GM12872 (cell line): ENCODE measurements around the gene SCRN2.

ENCODE experiments used
- TF ChIP-seq, protein P1 (sequence below): IDR thresholded peaks from 3 replicates; pipeline ENCODE4 v1.5.1; 2011; ENCODE audit warnings: low read depth, mild to moderate bottlenecking, low read length, moderate library complexity; ENCODE audit not compliant: insufficient read depth

Gene SCRN2

DNA sequence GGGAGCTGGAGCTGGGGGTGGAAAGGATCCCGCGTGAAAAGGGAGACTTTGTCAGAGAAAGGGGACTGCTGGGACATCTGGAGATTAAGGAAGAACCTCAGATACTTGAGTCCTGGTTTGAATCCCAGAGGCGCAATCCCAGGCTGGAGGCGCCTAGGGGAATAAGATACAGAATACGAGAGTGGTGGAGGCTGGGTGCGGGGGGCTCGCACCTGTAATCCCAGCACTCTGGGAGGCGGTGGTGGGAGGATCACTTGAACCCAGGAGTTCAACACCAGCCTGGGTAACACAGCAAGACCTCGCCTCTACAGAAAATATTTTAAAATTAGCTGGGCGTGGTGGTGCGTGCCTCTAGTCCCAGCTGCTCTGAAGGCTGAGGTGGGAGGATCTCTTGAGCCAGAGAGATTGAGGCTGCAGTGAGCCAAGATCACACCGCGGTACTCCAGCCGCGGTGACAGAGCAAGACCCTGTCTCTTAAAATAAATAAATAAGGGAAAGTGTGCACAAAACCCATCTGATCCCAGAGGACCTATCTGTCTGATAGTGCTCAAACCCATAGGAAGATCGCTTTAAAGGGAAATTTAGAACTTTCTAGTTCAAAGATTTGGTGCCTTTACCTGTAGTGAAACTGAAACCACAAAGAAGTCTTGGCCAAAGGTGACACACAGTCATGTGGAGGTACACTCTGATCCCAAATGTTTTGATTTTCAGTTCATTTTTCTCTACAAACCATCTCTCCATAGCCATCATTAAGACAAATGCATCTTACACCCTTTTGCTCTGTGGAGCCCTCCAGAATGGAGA, 617 bp upstream of the SCRN2 start:
- TF ChIP-seq, protein P1, sequence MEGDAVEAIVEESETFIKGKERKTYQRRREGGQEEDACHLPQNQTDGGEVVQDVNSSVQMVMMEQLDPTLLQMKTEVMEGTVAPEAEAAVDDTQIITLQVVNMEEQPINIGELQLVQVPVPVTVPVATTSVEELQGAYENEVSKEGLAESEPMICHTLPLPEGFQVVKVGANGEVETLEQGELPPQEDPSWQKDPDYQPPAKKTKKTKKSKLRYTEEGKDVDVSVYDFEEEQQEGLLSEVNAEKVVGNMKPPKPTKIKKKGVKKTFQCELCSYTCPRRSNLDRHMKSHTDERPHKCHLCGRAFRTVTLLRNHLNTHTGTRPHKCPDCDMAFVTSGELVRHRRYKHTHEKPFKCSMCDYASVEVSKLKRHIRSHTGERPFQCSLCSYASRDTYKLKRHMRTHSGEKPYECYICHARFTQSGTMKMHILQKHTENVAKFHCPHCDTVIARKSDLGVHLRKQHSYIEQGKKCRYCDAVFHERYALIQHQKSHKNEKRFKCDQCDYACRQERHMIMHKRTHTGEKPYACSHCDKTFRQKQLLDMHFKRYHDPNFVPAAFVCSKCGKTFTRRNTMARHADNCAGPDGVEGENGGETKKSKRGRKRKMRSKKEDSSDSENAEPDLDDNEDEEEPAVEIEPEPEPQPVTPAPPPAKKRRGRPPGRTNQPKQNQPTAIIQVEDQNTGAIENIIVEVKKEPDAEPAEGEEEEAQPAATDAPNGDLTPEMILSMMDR, result no peak

DNA sequence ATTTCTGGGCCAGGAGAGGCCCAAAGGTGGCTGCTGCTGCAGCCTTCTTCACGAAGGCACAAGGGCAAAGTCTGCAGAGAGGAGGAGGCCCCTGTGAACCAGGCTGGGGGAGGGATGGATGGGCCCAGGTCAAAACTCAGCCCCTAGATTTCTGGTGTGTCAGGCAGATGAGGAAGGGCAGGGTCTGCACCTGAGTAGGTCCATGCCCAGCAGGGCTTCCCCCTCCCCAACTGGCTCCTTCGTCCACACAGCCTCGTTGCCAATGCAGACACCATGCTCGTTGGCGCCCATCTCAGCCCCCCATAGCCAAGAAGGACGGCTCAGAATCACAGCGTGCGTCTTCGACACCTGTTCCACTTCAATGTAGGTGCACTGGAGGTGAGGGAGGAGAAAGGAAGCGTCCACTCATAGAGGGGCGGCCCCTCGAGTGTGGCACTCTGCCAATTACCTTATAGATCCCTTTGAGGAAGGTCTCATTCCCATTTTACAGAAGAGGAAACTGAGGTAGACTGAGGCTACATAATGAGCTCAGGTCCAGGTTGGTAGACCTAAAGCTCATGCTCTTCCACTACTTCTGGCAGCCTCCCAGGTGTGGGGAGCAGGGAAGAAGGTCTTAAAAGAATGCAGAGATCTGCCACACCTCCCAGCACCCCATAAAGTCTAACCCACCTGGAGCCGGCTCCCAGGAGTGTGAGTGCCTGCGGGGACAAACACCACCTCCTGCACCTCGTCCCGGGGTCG, 902 bp downstream of the SCRN2 start:
- TF ChIP-seq, protein P1, result no peak

DNA sequence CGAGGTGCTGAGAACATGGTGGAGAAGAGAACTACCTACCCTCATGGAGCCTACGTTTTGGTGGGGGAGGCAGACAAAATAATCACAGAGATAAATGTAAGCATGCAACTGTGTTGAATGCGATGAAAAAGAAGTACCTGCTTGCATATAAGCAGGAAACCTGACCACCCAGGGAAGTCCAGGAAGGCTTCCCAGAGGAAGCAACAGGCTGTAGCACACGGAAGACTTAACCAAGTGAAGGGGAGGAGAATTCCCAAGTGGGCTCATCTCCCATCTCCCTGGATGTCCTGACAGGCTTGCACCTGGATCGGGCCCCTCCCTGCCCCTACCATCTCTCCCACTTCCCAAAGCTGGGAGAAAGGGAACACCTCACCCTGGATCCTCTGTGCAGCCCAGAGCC, 2.0 kb downstream of the SCRN2 start:
- TF ChIP-seq, protein P1, result no peak

DNA sequence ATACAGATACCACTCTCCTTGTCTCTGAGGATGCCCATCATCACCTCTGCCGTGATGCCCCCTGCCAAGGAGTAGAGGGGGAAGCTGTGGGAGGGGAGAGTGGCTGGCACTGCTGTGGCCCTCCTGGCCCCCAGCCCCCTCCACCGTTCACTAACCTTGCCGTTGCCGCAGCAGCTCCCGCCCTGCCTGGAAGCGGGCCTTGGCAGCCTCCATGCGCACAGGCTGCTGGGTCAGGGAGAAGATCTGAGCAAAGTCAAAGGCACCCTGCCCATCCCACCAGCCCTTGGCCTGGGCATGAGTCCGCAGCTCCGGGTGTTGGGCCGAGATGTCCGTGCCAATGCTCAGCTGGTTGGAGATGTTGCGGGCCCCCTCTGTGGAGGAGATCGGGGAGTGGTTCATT, 2.4 kb downstream of the SCRN2 start:
- TF ChIP-seq, protein P1, result no peak

DNA sequence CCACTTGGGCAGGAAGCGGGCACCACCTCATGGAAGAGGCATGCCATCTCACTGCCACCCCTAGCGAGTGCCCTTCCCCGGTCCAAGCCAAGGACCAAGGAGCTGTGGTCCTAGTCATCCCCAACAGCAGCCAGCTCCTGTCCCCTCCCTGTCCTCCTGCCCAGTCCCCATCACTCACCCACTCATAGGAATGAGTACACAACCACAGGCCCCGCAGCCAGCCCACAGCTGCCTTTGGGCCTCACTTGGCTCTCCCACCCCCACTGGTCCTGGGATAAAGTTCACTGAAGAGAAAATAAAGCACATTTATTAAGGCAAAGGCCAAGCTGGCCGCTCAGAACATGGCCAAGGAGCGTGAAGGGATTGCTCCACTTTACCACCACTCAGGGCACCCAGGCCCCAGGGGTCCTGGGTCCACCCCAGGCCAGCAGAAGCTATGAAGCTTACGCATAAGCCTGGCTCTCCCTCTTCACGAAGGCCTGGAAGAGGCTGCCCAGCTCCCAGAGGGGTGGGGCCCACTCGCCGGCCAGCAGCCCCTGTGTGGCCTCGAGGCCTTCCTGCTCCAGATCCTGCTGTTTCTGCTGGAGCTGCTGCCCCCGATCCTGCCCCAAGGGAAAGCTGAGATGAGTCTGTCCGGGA, 3.6 kb downstream of the SCRN2 start:
- TF ChIP-seq, protein P1, result no peak

DNA sequence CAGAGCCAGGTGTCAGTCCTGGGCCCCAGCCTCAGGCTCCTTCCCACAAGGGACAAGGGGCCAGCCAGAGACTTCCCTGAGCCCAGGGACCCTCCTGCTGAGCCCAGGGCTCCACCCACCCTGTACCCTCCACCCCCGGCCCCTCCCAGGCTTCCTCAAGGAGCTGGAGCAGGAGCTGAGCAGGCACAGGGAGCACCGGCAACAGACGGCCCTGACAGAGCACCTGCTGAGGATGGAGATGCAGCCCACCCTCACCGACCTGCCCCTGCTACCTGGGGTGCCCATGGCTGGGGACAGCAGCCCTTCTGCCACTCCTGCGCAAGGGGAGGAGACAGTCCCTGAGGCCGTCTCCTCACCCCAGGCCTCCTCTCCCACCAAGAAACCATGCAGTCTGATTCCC, 4.5 kb downstream of the SCRN2 start:
- TF ChIP-seq, protein P1, result no peak

DNA sequence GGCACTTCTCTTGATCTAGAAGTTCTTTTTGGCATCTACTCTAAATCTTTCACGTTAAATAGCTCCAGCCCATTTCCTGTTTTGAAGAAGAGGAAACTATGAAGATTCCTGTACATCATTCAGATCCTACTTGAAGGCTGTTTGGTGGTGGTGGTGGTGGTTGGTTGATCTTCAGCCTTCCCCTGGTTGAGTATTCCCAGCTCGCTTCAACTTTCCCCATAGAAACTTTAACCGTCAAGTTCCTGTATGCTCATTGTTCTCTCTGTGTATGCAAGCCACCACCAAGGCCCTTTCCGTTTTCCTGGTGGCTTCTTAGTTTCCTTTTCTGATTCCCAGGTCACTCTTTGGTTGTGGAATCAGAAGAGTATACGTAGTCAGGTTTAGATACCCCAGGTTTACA, 6.3 kb downstream of the SCRN2 start:
- TF ChIP-seq, protein P1, result no peak
